ENCODE data around the gene FAM120AOS.

- no peak for TF ChIP-seq CTCF (IDR thresholded peaks at IDR 0.05 in 2 of 3, conservative IDR thresholded peaks at IDR 0.05 in 1 of 3; ENCODE audit: borderline replicate concordance in 1 of 3, insufficient read depth in 1 of 3, low read depth in 2 of 3, low read length in 2 of 3)
- no peak for TF ChIP-seq FOSL1 (IDR thresholded peaks at IDR 0.05; ENCODE audit: low read depth)
- TF ChIP-seq POLR2A (IDR thresholded peaks at IDR 0.05; ENCODE audit: borderline replicate concordance, extremely low read depth, insufficient read depth, insufficient read length), result no peak
- TF ChIP-seq EZH2phosphoT487 (IDR thresholded peaks at IDR 0.05; ENCODE audit: borderline replicate concordance), result no peak
- TF ChIP-seq SIN3A (IDR thresholded peaks at IDR 0.05; ENCODE audit: low read depth), result no peak
- no peak for TF ChIP-seq MAX (IDR thresholded peaks at IDR 0.05)
- no peak for TF ChIP-seq CBX3 (IDR thresholded peaks at IDR 0.05; ENCODE audit: low read depth)
- TF ChIP-seq JUND (IDR thresholded peaks at IDR 0.05), result no peak
Measured at GRCh38 chr9:93486268-93486667, 32.9 kb upstream of the FAM120AOS start.

Data from HCT116 (cell line).